ENCODE results near the gene PIGBOS1. TPM values are rescaled to one million over a fixed set of nuclear protein-coding genes. Genes with fewer than 3 reads are reported as not detected.

Gene PIGBOS1
- total and polyA plus RNA-seq, 2 experiments from 2014 or later, result 9.1 to 16.7 TPM

DNA sequence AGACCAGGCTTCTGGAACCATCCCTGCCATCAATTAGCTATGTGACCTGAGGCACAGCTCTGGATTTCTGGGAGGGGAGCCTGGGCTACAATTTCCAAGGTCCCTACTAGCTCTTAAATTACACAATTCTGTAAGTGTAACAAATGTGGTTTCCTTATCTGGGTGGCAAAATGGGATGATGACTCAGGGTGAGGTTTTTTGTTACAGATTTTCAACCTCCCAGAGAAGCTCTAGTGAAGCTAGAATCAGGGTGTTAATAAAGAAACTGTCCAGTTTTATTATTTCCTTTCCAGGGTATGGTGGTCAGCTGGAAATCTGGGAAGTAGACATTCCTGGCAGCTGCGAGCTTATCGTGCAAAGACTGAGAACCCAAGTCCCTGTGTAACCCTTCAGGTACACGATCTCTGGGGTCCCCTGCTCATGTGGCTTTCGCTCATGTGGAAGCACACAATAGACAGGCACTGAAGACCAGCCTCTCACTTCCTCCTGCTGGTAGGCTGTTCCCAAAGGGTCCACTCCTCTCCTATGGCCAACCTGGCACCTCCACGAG lies 36.6 kb downstream of the PIGBOS1 start:
- no peaks in the 10 kb centered on the region for H3K9me3 Mint-ChIP-seq
- H3K4me1 ChIP-seq (ENCODE audit: insufficient read depth), result no peaks in the 10 kb centered on the region
- H3K9me2 ChIP-seq (ENCODE audit: insufficient read depth), result no peaks in the 10 kb centered on the region
- TF ChIP-seq STAT1 (IDR thresholded peaks at IDR 0.05; ENCODE audit: unreplicated experiment) (no peak), CREB1 (CRISPR knock-in tag; IDR thresholded peaks at IDR 0.05; ENCODE audit: low read depth) (no peak), ZNF114 (CRISPR knock-in tag; IDR thresholded peaks at IDR 0.05) (no peak), ZNF331 (CRISPR knock-in tag; IDR thresholded peaks at IDR 0.05; ENCODE audit: low read depth) (no peak), CTCF (conservative IDR thresholded peaks at IDR 0.05; ENCODE audit: low read depth in 2 of 2) (no peak), REST (IDR thresholded peaks at IDR 0.05; ENCODE audit: unreplicated experiment) (no peak)
- no peak overlapping the region for H2AFZ ChIP-seq
- H3K4me2 ChIP-seq, result no peak overlapping the region
- H3K4me1 Mint-ChIP-seq, result peaks cover 6% of the 10 kb centered on the region
- no peaks in the 10 kb centered on the region for H3K79me2 ChIP-seq (replicated peaks; ENCODE audit: insufficient read depth)
- no peak for ATAC-seq
- no peaks in the 10 kb centered on the region for H3K36me3 Mint-ChIP-seq (ENCODE audit: low read depth)
- H4K20me1 ChIP-seq (replicated peaks; ENCODE audit: insufficient read depth), result no peaks in the 10 kb centered on the region
- no peak overlapping the region for H3K27ac ChIP-seq (ENCODE audit: low read depth)
- H3K36me3 ChIP-seq (ENCODE audit: insufficient read depth), result no peaks in the 10 kb centered on the region
- H3K27me3 ChIP-seq (ENCODE audit: insufficient read depth), result no peaks in the 10 kb centered on the region
- H3K27me3 Mint-ChIP-seq (ENCODE audit: insufficient read depth, low read depth, poor library complexity), result no peaks in the 10 kb centered on the region
- no peak overlapping the region for H3K4me3 Mint-ChIP-seq
- DNase-seq (ENCODE audit: low spot score), result no peak
- H3K27ac Mint-ChIP-seq, result no peak overlapping the region
- H3F3A ChIP-seq (replicated peaks; ENCODE audit: low read depth), result no peaks in the 10 kb centered on the region
- no peak overlapping the region for H3K4me3 ChIP-seq

GRCh38 chr15:55281517-55282228 lies 37.2 kb downstream of the PIGBOS1 start:
- Mint-ChIP-seq H3K4me1 (peaks cover 6% of the 10 kb centered on the region), H3K36me3 (ENCODE audit: low read depth) (no peaks in the 10 kb centered on the region), H3K4me3 (no peak overlapping the region), H3K27me3 (ENCODE audit: insufficient read depth, low read depth, poor library complexity) (no peaks in the 10 kb centered on the region), H3K27ac (no peak overlapping the region), H3K9me3 (no peaks in the 10 kb centered on the region)
- DNase-seq (ENCODE audit: low spot score) (no peak), ATAC-seq (no peak)
- no peak overlapping the region for H3K4me3 ChIP-seq
- H3K27ac ChIP-seq (ENCODE audit: low read depth), result no peak overlapping the region
- no peaks in the 10 kb centered on the region for H3F3A ChIP-seq (replicated peaks; ENCODE audit: low read depth)
- no peaks in the 10 kb centered on the region for H3K36me3 ChIP-seq (ENCODE audit: insufficient read depth)
- no peaks in the 10 kb centered on the region for H3K27me3 ChIP-seq (ENCODE audit: insufficient read depth)
- no peaks in the 10 kb centered on the region for H3K4me1 ChIP-seq (ENCODE audit: insufficient read depth)
- no peak overlapping the region for H2AFZ ChIP-seq
- H3K79me2 ChIP-seq (replicated peaks; ENCODE audit: insufficient read depth), result no peaks in the 10 kb centered on the region
- H3K4me2 ChIP-seq, result no peak overlapping the region
- H3K9me2 ChIP-seq (ENCODE audit: insufficient read depth), result no peaks in the 10 kb centered on the region
- no peaks in the 10 kb centered on the region for H4K20me1 ChIP-seq (replicated peaks; ENCODE audit: insufficient read depth)
- TF ChIP-seq ETS1 (IDR thresholded peaks at IDR 0.05), result no peak
- no peak for TF ChIP-seq JUNB (IDR thresholded peaks at IDR 0.05; ENCODE audit: unreplicated experiment)
- no peak for TF ChIP-seq POLR2AphosphoS5 (IDR thresholded peaks at IDR 0.05; ENCODE audit: low read depth)
- no peak for TF ChIP-seq REST (IDR thresholded peaks at IDR 0.05; ENCODE audit: unreplicated experiment)
- TF ChIP-seq ZNF331 (CRISPR knock-in tag; IDR thresholded peaks at IDR 0.05; ENCODE audit: low read depth), result no peak
- TF ChIP-seq ZNF114 (CRISPR knock-in tag; IDR thresholded peaks at IDR 0.05), result no peak

Data from GM23338 (cell line).